Stimulated activated CD8-positive, alpha-beta memory T cell treated with anti-CD3 and anti-CD28 coated beads, Interleukin-12 subunit alpha, Interleukin-12 subunit beta, amount 100 ng/mL, for 1 hour (primary cell): Measurements from ENCODE around the gene GRAMD1B.
"Not testable (repeated sequence)": the region's sequence is repeated elsewhere in the genome, so short reads cannot be mapped to it uniquely, and the experiment has no call there.

ENCODE experiments used
- DNase-seq: peaks from one replicate; pipeline ENCODE4 v3.0.0-alpha.2; 2020; ENCODE audit warnings: low read depth

GRAMD1B gene

GRCh38 chr11:123568367-123568870 is 138.3 kb downstream of the GRAMD1B start:
- DNase-seq = no peak

DNA sequence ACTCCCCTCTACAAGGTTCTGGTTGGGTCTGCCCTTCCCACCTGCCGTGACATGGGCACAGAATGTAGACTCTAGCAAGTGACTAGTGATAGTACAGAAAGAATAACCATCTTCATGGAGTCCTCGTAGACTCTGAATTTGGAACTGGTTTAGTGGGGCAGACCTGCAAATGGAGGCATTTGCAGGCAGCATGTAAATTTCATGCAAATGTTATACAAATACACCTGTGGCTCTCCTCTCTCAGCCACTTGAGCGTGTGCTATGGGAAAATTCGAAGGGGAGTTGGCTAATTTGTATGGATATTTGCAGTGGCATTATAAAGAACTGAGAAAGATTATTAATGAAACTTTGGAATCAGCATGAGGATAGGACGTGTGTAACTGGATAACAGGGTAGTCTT is 139.3 kb downstream of the GRAMD1B start:
- DNase-seq = no peak

DNA sequence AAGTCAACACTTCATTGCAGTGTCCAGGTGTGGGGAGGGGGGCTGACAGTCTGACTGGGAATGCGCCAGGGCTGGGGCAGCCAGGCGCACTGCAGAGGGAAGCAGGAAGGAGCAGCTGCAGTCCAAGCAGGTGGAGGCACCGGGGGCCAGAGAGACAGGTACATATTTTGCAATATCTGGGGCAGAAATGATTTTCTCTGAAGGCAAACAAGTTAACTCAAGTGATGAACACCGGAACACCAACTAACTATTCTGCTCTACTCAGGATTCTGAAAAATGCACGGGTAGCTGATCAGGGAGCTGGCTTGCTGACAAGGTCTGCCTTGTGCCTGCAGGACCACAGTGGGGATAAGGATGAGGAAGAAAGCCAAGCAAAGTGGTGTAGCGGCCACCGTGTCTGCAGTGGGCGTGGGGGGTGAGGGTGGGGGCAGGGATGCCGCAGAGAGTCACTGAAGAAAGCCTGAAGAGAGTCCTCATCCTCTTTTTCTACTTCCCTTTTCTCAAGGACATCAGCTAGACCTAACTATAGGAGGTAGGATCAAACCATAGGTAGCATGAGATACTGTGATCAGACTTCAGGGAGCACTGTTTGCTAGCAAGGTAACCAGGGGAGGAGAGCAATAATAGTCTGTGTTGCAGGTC is 141.0 kb downstream of the GRAMD1B start:
- DNase-seq = no peak

- DNase-seq = not testable (repeated sequence)
Observed at GRCh38 chr11:123572791-123573190, 142.7 kb downstream of the GRAMD1B start.

DNA sequence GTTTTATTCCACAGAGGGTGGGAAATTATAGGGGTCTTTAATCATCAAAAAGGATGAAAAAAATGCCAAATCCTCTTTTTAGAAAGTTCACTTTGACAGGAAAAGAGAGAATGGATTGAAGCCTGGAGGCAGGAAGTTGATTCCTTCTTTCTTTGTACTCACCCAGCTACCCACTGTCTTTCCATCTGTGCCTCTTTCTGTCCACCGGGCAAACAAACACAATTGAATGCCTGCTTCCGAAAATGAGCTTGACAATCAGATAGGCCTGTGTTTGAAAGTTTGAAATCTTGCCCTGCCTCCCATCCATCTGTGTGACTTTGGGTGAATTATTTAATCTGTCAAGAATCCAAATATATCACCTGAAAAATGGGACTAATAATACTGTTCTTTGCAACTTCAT is 143.2 kb downstream of the GRAMD1B start:
- no peak for DNase-seq

- no peak for DNase-seq
Observed at GRCh38 chr11:123575441-123575840, 145.4 kb downstream of the GRAMD1B start.

DNA sequence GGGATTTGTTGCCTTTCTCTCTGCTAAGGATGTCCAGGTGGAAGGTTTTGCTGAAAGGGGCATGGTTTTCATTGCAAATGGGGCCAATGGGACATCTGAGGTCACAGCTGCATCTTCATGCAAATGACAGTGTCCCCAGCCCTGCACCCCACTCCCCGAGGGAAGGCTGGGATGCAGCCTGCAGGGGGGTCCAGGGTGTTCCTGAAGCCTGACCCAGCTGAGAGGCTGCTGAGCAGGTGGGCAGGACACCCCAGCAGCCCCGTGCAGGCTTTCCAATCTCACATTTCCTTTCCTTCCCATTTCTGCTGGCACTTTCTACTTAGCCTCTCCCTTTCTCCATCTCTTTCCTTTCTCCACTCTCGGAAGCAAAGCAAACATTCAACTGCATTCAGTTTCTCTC is 146.0 kb downstream of the GRAMD1B start:
- no peak for DNase-seq

DNA sequence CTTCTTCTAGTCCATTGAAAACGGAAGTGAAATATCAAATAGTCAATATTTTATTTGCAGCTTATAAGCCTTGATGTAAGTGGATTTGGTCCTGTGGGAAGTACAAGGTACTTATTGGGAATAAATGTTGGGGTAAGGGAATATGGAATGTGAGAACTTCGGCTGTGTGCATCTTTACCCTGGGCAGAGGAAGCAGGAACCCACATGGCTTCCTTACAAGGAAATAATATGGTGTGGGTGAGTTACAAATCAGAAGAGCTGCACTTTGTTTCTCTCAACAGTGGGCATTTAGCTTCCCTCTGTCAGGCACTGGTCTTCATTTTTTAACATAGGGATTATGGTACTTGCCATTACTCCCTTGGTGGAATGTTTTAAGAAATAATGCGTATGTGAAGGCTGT is 146.4 kb downstream of the GRAMD1B start:
- no peak for DNase-seq

DNA sequence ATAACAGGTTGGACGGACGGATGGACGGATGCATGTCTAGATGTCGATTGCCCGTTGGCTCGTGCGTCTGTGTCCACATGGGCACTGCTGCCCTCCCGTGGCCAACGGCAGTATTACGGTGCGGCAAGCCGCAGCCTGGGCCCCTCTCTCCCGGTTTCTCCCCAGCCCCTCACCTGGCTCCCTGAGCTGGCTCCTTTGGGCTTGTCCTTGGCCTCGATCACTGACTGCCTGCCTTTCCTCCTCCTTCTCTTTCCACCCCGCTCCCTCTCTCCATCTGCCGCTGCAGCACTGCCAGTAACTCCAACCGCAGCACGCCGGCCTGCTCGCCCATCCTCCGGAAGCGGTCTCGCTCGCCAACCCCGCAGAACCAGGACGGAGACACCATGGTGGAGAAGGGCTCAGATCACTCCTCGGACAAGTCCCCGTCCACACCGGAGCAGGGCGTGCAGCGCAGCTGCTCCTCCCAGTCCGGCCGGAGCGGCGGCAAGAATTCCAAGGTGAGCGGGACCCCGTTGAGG is 147.1 kb downstream of the GRAMD1B start:
- peak; percentile 37 for DNase-seq

DNA sequence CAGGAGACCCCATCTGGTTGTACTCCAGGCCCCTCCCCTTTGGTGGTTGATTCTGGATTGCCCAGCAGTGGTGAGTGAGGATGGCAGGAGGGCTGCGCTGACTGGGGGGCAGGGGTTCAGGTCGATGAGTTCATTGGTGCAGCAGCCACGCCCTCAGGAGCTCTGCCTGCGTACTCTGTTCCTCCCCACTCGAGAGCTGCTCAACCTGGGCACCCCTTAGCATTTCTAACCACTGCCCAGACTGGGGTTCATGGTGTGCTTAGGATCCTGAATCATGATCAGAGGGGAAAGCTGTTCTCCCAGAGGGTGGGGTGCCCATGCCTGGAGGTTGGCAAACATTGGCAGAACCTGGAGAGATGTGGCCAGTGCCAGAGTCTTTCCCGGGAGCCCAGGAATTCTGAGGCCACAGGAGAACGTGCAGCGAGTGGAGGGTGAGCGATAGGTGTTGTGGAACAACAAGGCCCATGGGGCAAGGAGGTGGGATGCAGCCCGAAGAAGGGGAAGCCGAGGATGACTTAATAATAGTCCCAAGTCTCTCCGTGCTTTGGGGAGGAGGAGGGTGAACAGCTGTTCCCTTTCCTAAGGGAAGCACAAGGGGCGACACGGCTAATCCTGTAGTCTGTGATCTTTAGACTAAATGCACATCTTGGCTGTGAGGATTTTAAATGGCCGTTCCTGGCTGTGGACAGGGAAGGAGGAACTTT is 148.9 kb downstream of the GRAMD1B start:
- DNase-seq = no peak

GRCh38 chr11:123579482-123579812 is 149.4 kb downstream of the GRAMD1B start:
- no peak for DNase-seq

- no peak for DNase-seq
Observed at GRCh38 chr11:123580137-123580536, 150.1 kb downstream of the GRAMD1B start.

DNA sequence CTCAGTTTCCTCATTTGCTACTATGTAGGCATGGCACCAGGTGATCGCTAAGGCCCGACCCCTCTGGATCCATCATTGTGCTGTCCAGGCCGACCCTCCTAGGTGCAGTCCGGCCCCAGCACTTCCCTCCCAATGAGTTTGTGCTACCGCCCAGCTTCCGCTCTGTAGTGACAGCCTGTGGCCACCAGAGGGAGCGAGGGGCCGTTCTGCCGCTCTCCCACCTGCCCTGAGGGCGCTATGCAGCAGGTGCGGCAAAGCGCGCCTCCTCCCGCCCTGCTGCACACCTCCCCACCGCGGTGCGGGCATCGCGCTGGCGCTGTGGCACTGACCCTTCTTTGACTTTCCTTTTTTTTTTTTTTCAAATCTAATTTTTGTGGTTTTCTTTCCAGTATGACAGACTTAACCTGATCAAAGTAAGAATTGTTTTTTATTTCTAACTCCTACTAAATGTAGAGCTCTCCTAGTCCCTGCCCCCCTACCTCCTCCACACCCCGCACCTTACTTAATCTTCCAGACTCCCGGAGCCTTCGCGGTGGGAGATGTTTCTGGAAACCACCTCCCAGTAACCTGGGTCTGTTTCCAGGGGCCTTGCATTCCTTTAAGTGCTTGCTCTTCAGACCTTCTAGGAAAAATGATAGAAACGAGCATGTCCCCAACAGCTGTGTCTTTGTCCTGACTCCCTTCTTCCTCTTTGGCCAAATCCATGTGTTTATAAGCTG is 150.6 kb downstream of the GRAMD1B start:
- DNase-seq = peak; percentile 32

- no peak for DNase-seq
Observed at GRCh38 chr11:123581651-123582399, 151.8 kb downstream of the GRAMD1B start.

DNA sequence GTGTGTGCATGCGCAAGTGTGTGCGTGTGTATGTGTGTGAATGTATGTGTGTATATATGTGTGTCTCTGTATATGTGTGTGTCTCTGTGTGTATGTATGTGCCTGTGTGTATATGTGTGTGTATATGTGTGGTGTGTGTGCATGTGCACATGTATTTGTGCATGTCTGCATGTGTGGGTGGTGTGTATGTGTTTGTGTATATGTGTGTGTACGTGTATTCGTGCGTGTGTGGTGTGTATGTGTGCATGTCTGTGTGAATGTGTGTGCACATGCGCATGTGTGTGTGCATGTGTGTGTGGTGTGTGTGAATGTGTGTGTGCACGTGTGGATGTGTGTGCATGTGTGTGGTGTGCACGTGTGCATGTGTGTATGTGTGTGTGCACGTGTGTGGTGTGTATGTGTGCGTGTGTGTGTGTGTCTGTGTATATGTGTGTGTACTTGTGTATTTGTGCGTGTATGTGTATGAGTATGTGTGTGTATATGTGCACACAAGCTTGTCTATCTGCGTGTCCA is 153.0 kb downstream of the GRAMD1B start:
- DNase-seq = no peak

DNA sequence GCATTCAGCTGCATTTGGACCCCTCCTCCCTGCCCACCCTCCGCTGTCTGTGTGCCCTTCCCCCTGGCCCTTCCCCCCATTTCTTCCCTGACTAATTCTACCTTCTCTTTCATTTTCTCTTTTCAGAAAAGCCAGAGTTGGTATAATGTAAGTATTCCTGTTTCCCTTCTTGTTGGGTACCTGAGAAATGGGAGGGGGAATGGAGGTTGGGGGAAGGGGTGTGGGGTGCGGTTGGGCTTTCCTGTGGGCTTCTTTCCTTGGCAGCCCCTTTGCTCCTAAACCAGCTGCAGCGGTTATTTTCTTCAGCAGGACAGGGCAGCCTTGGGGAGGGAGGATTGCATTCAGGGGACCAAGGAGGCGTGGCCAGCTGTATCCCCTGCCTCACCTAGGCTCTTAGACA is 154.1 kb downstream of the GRAMD1B start:
- no peak for DNase-seq

GRCh38 chr11:123584737-123585136 is 154.7 kb downstream of the GRAMD1B start:
- DNase-seq = no peak

- DNase-seq = no peak
Observed at GRCh38 chr11:123585206-123585605, 155.1 kb downstream of the GRAMD1B start.

DNA sequence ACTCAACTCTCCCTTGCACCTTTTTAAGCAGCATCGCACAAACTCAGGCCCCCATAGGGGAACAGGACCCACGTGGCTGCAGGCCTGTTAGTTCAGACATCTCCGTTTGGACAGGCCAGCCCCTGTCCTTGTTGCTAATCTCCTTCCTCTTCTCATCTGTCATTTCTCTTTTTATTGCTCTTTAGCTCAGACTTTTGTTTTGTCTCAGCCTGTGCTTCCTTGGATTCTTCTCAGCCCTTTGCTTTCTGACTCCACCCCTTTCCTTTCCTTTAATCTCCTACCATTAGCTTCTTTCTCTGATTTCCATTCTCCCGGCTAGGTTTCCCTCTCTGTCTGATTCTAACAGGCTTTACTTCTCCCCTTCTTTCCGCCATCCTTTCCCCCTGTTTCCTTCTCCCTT is 155.6 kb downstream of the GRAMD1B start:
- no peak for DNase-seq

- no peak for DNase-seq
Observed at GRCh38 chr11:123586568-123586967, 156.5 kb downstream of the GRAMD1B start.

DNA sequence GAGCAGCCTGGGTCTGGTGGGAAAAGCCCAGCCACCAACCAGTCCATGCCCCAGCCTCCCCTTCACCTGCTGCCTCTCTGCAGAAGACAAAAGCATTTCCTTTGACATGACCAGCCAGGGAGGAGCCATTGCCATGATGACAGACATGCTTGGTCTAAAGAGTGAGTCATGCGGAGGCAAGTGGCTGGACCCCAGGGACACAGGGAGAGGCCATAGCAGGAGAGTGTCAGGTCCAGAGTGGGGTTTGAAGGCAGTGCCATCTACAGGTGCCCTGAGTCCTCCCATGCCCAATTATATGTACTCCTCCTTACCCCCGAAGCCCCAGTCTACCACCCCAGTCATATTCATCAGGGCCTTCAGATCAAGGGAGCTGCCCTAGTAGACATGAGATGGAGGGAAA is 157.0 kb downstream of the GRAMD1B start:
- DNase-seq = no peak

GRCh38 chr11:123587559-123587958 is 157.5 kb downstream of the GRAMD1B start:
- DNase-seq = no peak
